GM23338 (cell line): ENCODE data around the gene MRPS17.

ENCODE experiments used
- CREB1 ChIP-seq: fragments of 250-450 bp; sonication (Bioruptor Pico); IDR thresholded peaks from 2 replicates; pipeline ENCODE4 v1.5.0; 2020; ENCODE audit warnings: low read depth, mild to moderate bottlenecking, moderate library complexity
- EZH2 ChIP-seq: fragments of 200-600 bp; sonication (generic); IDR thresholded peaks from one replicate; pipeline ENCODE4 v1.8.0; 2017; ENCODE audit warnings: antibody characterized with exemption, mild to moderate bottlenecking, low read depth; ENCODE audit not compliant: unreplicated experiment
- EZH2phosphoT487 ChIP-seq: fragments of 200-600 bp; sonication (generic); IDR thresholded peaks from one replicate; pipeline ENCODE4 v1.8.1; 2018; ENCODE audit warnings: antibody characterized with exemption; ENCODE audit not compliant: unreplicated experiment
- JUNB ChIP-seq: IDR thresholded peaks from one replicate; pipeline ENCODE4 v1.6.1; 2016; ENCODE audit warnings: antibody characterized with exemption; ENCODE audit not compliant: unreplicated experiment
- POLR2AphosphoS5 ChIP-seq: IDR thresholded peaks from 2 replicates; pipeline ENCODE4 v1.6.1; 2016; ENCODE audit warnings: antibody characterized with exemption, low read depth
- STAT1 ChIP-seq: IDR thresholded peaks from one replicate; pipeline ENCODE4 v1.6.1; 2016; ENCODE audit warnings: antibody characterized with exemption; ENCODE audit not compliant: unreplicated experiment
- ZNF331 ChIP-seq: fragments of 250-450 bp; sonication (Bioruptor Pico); IDR thresholded peaks from 2 replicates; pipeline ENCODE4 v1.5.0; 2020; ENCODE audit warnings: low read depth, mild to moderate bottlenecking, moderate library complexity
- ZNF462 ChIP-seq: fragments of 250-450 bp; sonication (Bioruptor Pico); IDR thresholded peaks from 2 replicates; pipeline ENCODE4 v1.5.0; 2020; ENCODE audit warnings: mild to moderate bottlenecking, moderate library complexity
- TF ChIP-seq, protein P1 (sequence below), 2 experiments: fragments of 200-600 bp in 1 of 2; sonication (generic) in 1 of 2; conservative IDR thresholded peaks; 2 replicates each; pipeline versions ENCODE4 v1.5.1 to v1.6.1; 2016 to 2017; ENCODE audit warnings: antibody characterized with exemption in 2 of 2, low read depth in 2 of 2, mild to moderate bottlenecking in 2 of 2, moderate library complexity in 1 of 2
- TF ChIP-seq, protein P2 (sequence below): IDR thresholded peaks from one replicate; pipeline ENCODE4 v1.6.1; 2018; ENCODE audit warnings: antibody characterized with exemption; ENCODE audit not compliant: unreplicated experiment
- TF ChIP-seq, protein P3 (sequence below): IDR thresholded peaks from 2 replicates; pipeline ENCODE4 v1.6.1; 2016; ENCODE audit warnings: antibody characterized with exemption

DNA sequence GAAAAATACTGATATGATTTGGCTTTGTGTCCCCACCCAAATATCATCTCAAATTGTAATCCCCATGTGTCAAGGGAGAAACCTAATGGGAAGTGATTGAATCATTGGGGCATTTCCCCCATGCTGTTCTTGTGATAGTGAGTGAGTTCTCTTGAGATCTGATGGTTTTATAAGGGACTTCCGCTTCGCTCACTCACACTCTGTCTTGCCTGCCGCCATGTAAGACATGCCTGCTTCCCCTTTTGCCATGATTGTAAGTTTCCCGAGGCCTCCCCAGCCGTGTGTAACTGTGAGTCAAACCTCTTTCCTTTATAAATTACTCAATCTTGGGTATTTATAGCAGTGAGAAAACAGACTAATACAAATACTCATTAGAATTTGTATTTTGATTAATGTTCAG, 5.1 kb upstream of the MRPS17 start:
- TF ChIP-seq, protein P1, sequence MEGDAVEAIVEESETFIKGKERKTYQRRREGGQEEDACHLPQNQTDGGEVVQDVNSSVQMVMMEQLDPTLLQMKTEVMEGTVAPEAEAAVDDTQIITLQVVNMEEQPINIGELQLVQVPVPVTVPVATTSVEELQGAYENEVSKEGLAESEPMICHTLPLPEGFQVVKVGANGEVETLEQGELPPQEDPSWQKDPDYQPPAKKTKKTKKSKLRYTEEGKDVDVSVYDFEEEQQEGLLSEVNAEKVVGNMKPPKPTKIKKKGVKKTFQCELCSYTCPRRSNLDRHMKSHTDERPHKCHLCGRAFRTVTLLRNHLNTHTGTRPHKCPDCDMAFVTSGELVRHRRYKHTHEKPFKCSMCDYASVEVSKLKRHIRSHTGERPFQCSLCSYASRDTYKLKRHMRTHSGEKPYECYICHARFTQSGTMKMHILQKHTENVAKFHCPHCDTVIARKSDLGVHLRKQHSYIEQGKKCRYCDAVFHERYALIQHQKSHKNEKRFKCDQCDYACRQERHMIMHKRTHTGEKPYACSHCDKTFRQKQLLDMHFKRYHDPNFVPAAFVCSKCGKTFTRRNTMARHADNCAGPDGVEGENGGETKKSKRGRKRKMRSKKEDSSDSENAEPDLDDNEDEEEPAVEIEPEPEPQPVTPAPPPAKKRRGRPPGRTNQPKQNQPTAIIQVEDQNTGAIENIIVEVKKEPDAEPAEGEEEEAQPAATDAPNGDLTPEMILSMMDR (conservative IDR thresholded peaks at IDR 0.05; ENCODE audit: low read depth in 2 of 2): no peak
- TF ChIP-seq, protein P2, sequence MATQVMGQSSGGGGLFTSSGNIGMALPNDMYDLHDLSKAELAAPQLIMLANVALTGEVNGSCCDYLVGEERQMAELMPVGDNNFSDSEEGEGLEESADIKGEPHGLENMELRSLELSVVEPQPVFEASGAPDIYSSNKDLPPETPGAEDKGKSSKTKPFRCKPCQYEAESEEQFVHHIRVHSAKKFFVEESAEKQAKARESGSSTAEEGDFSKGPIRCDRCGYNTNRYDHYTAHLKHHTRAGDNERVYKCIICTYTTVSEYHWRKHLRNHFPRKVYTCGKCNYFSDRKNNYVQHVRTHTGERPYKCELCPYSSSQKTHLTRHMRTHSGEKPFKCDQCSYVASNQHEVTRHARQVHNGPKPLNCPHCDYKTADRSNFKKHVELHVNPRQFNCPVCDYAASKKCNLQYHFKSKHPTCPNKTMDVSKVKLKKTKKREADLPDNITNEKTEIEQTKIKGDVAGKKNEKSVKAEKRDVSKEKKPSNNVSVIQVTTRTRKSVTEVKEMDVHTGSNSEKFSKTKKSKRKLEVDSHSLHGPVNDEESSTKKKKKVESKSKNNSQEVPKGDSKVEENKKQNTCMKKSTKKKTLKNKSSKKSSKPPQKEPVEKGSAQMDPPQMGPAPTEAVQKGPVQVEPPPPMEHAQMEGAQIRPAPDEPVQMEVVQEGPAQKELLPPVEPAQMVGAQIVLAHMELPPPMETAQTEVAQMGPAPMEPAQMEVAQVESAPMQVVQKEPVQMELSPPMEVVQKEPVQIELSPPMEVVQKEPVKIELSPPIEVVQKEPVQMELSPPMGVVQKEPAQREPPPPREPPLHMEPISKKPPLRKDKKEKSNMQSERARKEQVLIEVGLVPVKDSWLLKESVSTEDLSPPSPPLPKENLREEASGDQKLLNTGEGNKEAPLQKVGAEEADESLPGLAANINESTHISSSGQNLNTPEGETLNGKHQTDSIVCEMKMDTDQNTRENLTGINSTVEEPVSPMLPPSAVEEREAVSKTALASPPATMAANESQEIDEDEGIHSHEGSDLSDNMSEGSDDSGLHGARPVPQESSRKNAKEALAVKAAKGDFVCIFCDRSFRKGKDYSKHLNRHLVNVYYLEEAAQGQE: no peak
- TF ChIP-seq CREB1 (CRISPR knock-in tag): no peak
- no peak for TF ChIP-seq EZH2phosphoT487
- TF ChIP-seq EZH2: no peak
- no peak for TF ChIP-seq JUNB
- no peak for TF ChIP-seq POLR2AphosphoS5
- TF ChIP-seq, protein P3, sequence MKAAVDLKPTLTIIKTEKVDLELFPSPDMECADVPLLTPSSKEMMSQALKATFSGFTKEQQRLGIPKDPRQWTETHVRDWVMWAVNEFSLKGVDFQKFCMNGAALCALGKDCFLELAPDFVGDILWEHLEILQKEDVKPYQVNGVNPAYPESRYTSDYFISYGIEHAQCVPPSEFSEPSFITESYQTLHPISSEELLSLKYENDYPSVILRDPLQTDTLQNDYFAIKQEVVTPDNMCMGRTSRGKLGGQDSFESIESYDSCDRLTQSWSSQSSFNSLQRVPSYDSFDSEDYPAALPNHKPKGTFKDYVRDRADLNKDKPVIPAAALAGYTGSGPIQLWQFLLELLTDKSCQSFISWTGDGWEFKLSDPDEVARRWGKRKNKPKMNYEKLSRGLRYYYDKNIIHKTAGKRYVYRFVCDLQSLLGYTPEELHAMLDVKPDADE: no peak
- TF ChIP-seq ZNF462: no peak
- no peak for TF ChIP-seq STAT1
- no peak for TF ChIP-seq ZNF331
